Activated gamma-delta T cell (primary cell): Measurements from ENCODE around the gene ACER1.
"Not testable (repeated sequence)": the region's sequence is repeated elsewhere in the genome, so short reads cannot be mapped to it uniquely, and the experiment has no call there.

Experiments
- DNase-seq: peaks from one replicate; lab custom pipeline; 2025; lab: John Stamatoyannopoulos, UW

Gene ACER1

GRCh38 chr19:6287269-6287885, 46.0 kb downstream of the ACER1 start:
- no peak for DNase-seq

- no peak for DNase-seq
Observed at GRCh38 chr19:6286676-6287075, 46.7 kb downstream of the ACER1 start.

- DNase-seq: not testable (repeated sequence)
Observed at GRCh38 chr19:6282393-6282792, 51.0 kb downstream of the ACER1 start.

- peak; percentile 98 for DNase-seq
Observed at GRCh38 chr19:6279931-6280591, 53.4 kb downstream of the ACER1 start, which contains the start of gene MLLT1. TSS of gene MLLT1 (minus strand) at chr19:6279975. CDS start at chr19:6279784, 191 bp downstream.

GRCh38 chr19:6279620-6279930, 53.8 kb downstream of the ACER1 start:
- DNase-seq: no peak

- no peak for DNase-seq
Observed at GRCh38 chr19:6278740-6279619, 54.4 kb downstream of the ACER1 start.

GRCh38 chr19:6278051-6278450, 55.4 kb downstream of the ACER1 start:
- no peak for DNase-seq

GRCh38 chr19:6276447-6276846, 57.0 kb downstream of the ACER1 start:
- DNase-seq: no peak

- no peak for DNase-seq
Observed at GRCh38 chr19:6275170-6275744, 58.2 kb downstream of the ACER1 start.

GRCh38 chr19:6274756-6275155, 58.7 kb downstream of the ACER1 start:
- DNase-seq: no peak

- DNase-seq: no peak
Observed at GRCh38 chr19:6273701-6274601, 59.5 kb downstream of the ACER1 start.

GRCh38 chr19:6272913-6273600, 60.4 kb downstream of the ACER1 start:
- DNase-seq: no peak

- DNase-seq: no peak
Observed at GRCh38 chr19:6272411-6272791, 61.0 kb downstream of the ACER1 start.

GRCh38 chr19:6271721-6272410, 61.5 kb downstream of the ACER1 start:
- DNase-seq: no peak

- DNase-seq: no peak
Observed at GRCh38 chr19:6271251-6271650, 62.2 kb downstream of the ACER1 start.

GRCh38 chr19:6270822-6271221, 62.6 kb downstream of the ACER1 start:
- DNase-seq: no peak

- no peak for DNase-seq
Observed at GRCh38 chr19:6270076-6270745, 63.2 kb downstream of the ACER1 start.

GRCh38 chr19:6269101-6269886, 64.1 kb downstream of the ACER1 start:
- no peak for DNase-seq

- DNase-seq: no peak
Observed at GRCh38 chr19:6268382-6268771, 65.0 kb downstream of the ACER1 start.
